Measurements from ENCODE around the gene ELN.

DNA sequence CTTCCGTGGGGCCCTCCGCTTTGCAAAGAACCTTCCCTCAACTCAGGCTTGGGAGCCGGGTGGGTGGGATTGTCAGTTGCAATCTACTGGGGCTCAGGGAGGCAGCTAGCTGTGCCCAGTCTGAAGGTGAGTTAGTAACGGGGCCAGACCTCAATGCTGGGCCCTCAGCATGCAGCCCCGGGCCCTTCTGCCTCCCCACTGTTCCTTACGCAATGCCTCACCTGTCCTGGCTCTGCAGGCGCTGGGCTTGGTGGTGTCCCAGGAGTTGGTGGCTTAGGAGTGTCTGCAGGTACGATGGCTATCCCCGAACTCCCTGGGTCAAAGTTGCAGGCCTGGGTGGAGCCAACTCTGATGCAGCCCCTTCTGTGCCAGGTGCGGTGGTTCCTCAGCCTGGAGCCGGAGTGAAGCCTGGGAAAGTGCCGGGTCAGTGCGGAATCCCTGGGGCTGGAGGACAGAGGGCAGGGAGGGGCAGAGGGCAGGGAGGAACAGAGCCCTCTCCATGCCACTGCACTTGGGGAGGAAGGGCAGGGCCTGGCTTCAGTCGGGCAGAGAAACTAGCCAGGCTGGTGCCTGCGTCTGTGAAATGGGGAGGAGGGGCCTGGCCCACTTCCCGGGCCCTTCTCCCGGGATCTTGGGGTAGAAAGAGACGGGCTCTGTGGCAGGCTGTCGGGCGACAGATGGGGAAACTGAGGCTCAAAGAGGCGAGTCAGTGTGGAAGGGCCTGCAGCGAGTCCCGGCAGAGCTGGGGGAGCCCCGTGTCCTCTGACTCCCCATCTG is 15.0 kb downstream of the ELN start:
- no peak for TF ChIP-seq CTCF (IDR thresholded peaks at IDR 0.05)
- TF ChIP-seq, protein P1, sequence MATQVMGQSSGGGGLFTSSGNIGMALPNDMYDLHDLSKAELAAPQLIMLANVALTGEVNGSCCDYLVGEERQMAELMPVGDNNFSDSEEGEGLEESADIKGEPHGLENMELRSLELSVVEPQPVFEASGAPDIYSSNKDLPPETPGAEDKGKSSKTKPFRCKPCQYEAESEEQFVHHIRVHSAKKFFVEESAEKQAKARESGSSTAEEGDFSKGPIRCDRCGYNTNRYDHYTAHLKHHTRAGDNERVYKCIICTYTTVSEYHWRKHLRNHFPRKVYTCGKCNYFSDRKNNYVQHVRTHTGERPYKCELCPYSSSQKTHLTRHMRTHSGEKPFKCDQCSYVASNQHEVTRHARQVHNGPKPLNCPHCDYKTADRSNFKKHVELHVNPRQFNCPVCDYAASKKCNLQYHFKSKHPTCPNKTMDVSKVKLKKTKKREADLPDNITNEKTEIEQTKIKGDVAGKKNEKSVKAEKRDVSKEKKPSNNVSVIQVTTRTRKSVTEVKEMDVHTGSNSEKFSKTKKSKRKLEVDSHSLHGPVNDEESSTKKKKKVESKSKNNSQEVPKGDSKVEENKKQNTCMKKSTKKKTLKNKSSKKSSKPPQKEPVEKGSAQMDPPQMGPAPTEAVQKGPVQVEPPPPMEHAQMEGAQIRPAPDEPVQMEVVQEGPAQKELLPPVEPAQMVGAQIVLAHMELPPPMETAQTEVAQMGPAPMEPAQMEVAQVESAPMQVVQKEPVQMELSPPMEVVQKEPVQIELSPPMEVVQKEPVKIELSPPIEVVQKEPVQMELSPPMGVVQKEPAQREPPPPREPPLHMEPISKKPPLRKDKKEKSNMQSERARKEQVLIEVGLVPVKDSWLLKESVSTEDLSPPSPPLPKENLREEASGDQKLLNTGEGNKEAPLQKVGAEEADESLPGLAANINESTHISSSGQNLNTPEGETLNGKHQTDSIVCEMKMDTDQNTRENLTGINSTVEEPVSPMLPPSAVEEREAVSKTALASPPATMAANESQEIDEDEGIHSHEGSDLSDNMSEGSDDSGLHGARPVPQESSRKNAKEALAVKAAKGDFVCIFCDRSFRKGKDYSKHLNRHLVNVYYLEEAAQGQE (IDR thresholded peaks at IDR 0.05; ENCODE audit: insufficient read depth in 1 of 2, low read depth in 2 of 2, low read length in 1 of 2), result no peak
- no peak for TF ChIP-seq POLR2AphosphoS5 (IDR thresholded peaks at IDR 0.05; ENCODE audit: low read depth, low read length)
- no peak for TF ChIP-seq TCF7L2 (IDR thresholded peaks at IDR 0.05; ENCODE audit: low read depth, low read length)
